SU-DHL-6 (cell line): ENCODE data around the gene CCDC59.
A peak's percentile ranks its signal among the peaks of the same experiment; 100 is the strongest.

Source experiments
- H2AFZ ChIP-seq: fragments of 200-600 bp; sonication (generic); 2 replicates; pipeline ENCODE4 v1.6.1; 2014; ENCODE audit warnings: low read depth, mild to moderate bottlenecking, moderate library complexity, mixed read lengths, antibody characterized with exemption, low read length; ENCODE audit not compliant: severe bottlenecking
- H3F3A ChIP-seq: fragments of 200-600 bp; shearing (Covaris generic); 2 replicates; pipeline ENCODE4 v1.6.0; 2016; ENCODE audit warnings: antibody characterized with exemption, mild to moderate bottlenecking; ENCODE audit not compliant: insufficient read depth
- H3K27ac ChIP-seq: fragments of 200-600 bp; sonication (generic); 2 replicates; pipeline ENCODE4 v1.5.1; 2016; ENCODE audit warnings: low read depth, mild to moderate bottlenecking, low read length, moderate library complexity, mixed read lengths
- H3K27me3 ChIP-seq: fragments of 200-600 bp; sonication (generic), shearing (Covaris generic); 2 replicates; pipeline ENCODE4 v1.6.0; 2014; ENCODE audit warnings: mild to moderate bottlenecking, low read length
- H3K36me3 ChIP-seq: fragments of 200-600 bp; sonication (generic); 2 replicates; pipeline ENCODE4 v1.6.1; 2014; ENCODE audit warnings: mild to moderate bottlenecking, low read length, mixed read lengths
- H3K4me2 ChIP-seq: fragments of 300-600, 200-600 bp; shearing (Covaris generic), sonication (generic); 2 replicates; pipeline ENCODE4 v1.6.0; 2014; ENCODE audit warnings: low read length, low read depth, mild to moderate bottlenecking; ENCODE audit not compliant: poor library complexity, severe bottlenecking
- H3K4me3 ChIP-seq: fragments of 200-600 bp; sonication (generic); 2 replicates; pipeline ENCODE4 v1.5.1; 2014; ENCODE audit warnings: antibody characterized with exemption, low read length, mild to moderate bottlenecking, mixed read lengths; ENCODE audit not compliant: insufficient read depth, poor library complexity, severe bottlenecking
- H3K79me2 ChIP-seq: fragments of 200-600 bp; sonication (generic); 2 replicates; pipeline ENCODE4 v1.6.1; 2014; ENCODE audit warnings: mild to moderate bottlenecking, low read length, moderate library complexity; ENCODE audit not compliant: insufficient read depth
- H3K9ac ChIP-seq: fragments of 200-600 bp; sonication (generic); 2 replicates; pipeline ENCODE4 v1.7.0; 2014; ENCODE audit warnings: mild to moderate bottlenecking, low read length
- H3K9me2 ChIP-seq: fragments of 200-600 bp; sonication (generic); replicated peaks from 2 replicates; pipeline ENCODE4 v1.6.1; 2014; ENCODE audit warnings: low read length; ENCODE audit not compliant: insufficient read depth
- H3K9me3 ChIP-seq: fragments of 200-600 bp; sonication (generic); 2 replicates; pipeline ENCODE4 v1.6.1; 2014; ENCODE audit warnings: low read length, mixed read lengths; ENCODE audit not compliant: insufficient read depth
- H4K20me1 ChIP-seq: fragments of 200-600 bp; sonication (generic); 2 replicates; pipeline ENCODE4 v1.6.1; 2014; ENCODE audit warnings: low read depth, mild to moderate bottlenecking, antibody characterized with exemption, low read length, moderate library complexity, mixed read lengths
- CTCF ChIP-seq: fragments of 200-600 bp; sonication (generic); IDR thresholded peaks from one replicate; pipeline ENCODE4 v1.5.1; 2017; ENCODE audit warnings: antibody characterized with exemption, mild to moderate bottlenecking, low read length, moderate library complexity; ENCODE audit not compliant: insufficient read depth, poor library complexity, severe bottlenecking
- EZH2phosphoT487 ChIP-seq: fragments of 200-600 bp; sonication (generic), shearing (Covaris generic); conservative IDR thresholded peaks from 2 replicates; pipeline ENCODE4 v1.6.1; 2018; ENCODE audit warnings: mild to moderate bottlenecking, antibody characterized with exemption, low read length, moderate library complexity, mixed read lengths

CCDC59 gene

GRCh38 chr12:82329508-82329907 lies 28.7 kb downstream of the CCDC59 start:
- Histone ChIP-seq H3K4me3 (no peak overlapping the region), H3K79me2 (no peaks in the 10 kb centered on the region), H3K27ac (no peak overlapping the region), H3K9me3 (no peaks in the 10 kb centered on the region), H3K36me3 (no peaks in the 10 kb centered on the region), H3K9me2 (no peaks in the 10 kb centered on the region), H2AFZ (no peak overlapping the region), H3K4me2 (no peak overlapping the region), H4K20me1 (0 out of 2 replicates have a peak, but pooled peaks cover 5% of the 10 kb centered on the region), H3F3A (no peaks in the 10 kb centered on the region), H3K27me3 (no peaks in the 10 kb centered on the region), H3K9ac (no peak overlapping the region)
- TF ChIP-seq CTCF (no peak), EZH2phosphoT487 (no peak)

- no peaks in the 10 kb centered on the region for H3K36me3 ChIP-seq
- no peak for TF ChIP-seq CTCF
- no peak for TF ChIP-seq EZH2phosphoT487
- no peaks in the 10 kb centered on the region for H3K27me3 ChIP-seq
Measured at GRCh38 chr12:82327861-82328260, 30.3 kb downstream of the CCDC59 start.

GRCh38 chr12:82326905-82327503 lies 31.2 kb downstream of the CCDC59 start:
- no peaks in the 10 kb centered on the region for H3F3A ChIP-seq
- no peak overlapping the region for H3K9ac ChIP-seq
- no peaks in the 10 kb centered on the region for H3K9me3 ChIP-seq
- no peaks in the 10 kb centered on the region for H3K27me3 ChIP-seq
- no peak overlapping the region for H2AFZ ChIP-seq
- no peak overlapping the region for H3K4me3 ChIP-seq
- no peaks in the 10 kb centered on the region for H3K9me2 ChIP-seq
- no peaks in the 10 kb centered on the region for H3K79me2 ChIP-seq
- 0 out of 2 replicates have a peak, but pooled peaks cover 5% of the 10 kb centered on the region for H4K20me1 ChIP-seq
- peak; percentile 51 for TF ChIP-seq CTCF
- no peak for TF ChIP-seq EZH2phosphoT487
- no peak overlapping the region for H3K27ac ChIP-seq
- no peaks in the 10 kb centered on the region for H3K36me3 ChIP-seq
- no peak overlapping the region for H3K4me2 ChIP-seq

More at GRCh38 chr12:82327861-82328260, 30.3 kb downstream of the CCDC59 start:
- H3K9me3 ChIP-seq = no peaks in the 10 kb centered on the region
- H2AFZ ChIP-seq = no peak overlapping the region
- 0 out of 2 replicates have a peak, but pooled peaks cover 5% of the 10 kb centered on the region for H4K20me1 ChIP-seq
- H3F3A ChIP-seq = no peaks in the 10 kb centered on the region
- no peaks in the 10 kb centered on the region for H3K9me2 ChIP-seq
- no peak overlapping the region for H3K27ac ChIP-seq
- no peak overlapping the region for H3K4me2 ChIP-seq
- H3K9ac ChIP-seq = no peak overlapping the region
- no peaks in the 10 kb centered on the region for H3K79me2 ChIP-seq
- no peak overlapping the region for H3K4me3 ChIP-seq
